ENCODE data around the gene USP48.

The USP48 gene

DNA sequence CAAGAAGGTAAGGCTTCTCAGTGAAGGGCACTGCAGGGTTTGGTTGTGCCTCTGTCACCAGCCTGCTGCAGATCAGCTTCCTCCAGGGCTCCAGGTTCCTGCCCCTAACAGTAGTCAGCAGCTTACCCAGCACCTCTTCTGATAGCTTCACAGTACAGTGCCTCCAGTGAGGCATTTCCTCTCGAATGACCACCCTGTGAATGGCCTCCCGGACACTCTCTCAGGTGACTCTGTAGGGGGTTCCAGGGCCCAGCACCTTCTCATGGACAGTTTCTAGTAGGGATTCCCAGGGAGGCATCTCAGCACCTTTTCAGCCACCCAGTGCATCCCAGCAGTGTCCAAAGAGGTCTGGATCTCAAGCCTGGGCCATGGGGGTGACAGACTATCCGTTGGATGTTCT, 28.4 kb downstream of the USP48 start:
- no peak for DNase-seq

DNA sequence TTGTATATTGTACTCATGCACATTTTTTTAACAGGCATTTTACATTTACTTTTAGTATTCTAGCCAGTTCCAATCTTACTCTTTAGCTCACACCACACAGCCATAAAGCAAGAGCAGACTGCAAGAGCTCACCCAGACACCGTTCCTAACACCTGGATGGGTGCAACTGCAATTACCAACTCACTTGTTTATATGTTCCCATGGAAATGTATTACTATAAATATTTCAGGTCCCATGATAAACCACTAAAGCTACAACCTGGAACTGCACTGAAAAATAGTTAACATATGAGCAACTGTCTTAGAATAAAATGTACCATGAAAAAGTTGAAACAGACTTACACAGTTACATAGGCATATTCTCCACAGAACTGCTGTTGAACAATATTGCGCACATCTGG, 30.8 kb downstream of the USP48 start:
- Histone ChIP-seq H4K20me1 (ENCODE audit: insufficient read depth, low read length) (peaks cover under 1% of the 10 kb centered on the region; the same call in 1 of the 2 replicates), H3K79me2 (ENCODE audit: low read length) (peaks cover 72% of the 10 kb centered on the region), H3K9me3 (replicated peaks; ENCODE audit: insufficient read depth, low read length) (no peaks in the 10 kb centered on the region), H3K27me3 (replicated peaks; ENCODE audit: insufficient read depth, low read length) (no peaks in the 10 kb centered on the region), H3F3A (ENCODE audit: insufficient read depth, low read length) (no peaks in the 10 kb centered on the region), H3K4me2 (ENCODE audit: low read depth, low read length) (no peak overlapping the region), H3K36me3 (replicated peaks; ENCODE audit: insufficient read depth, low read length) (peaks cover 8% of the 10 kb centered on the region; the same call in 1 of the 2 replicates), H3K4me1 (ENCODE audit: low read length) (no peaks in the 10 kb centered on the region), H3K9ac (ENCODE audit: low read length) (no peak overlapping the region), H3K4me3 (ENCODE audit: low read length) (no peak overlapping the region), H2AFZ (ENCODE audit: low read length) (no peak overlapping the region), H3K9me2 (replicated peaks; ENCODE audit: insufficient read depth, low read length) (no peaks in the 10 kb centered on the region), H3K27ac (ENCODE audit: low read length) (no peak overlapping the region)
- no peak for TF ChIP-seq EZH2phosphoT487 (IDR thresholded peaks at IDR 0.05; ENCODE audit: low read length)
- no peak for TF ChIP-seq CTCF (IDR thresholded peaks at IDR 0.05; ENCODE audit: low read length)
- TF ChIP-seq EZH2 (optimal IDR thresholded peaks at IDR 0.05; ENCODE audit: low read depth, low read length), result no peak
- no peak for DNase-seq

More for the DNA sequence above, 28.4 kb downstream of the USP48 start:
- Histone ChIP-seq H3K36me3 (replicated peaks; ENCODE audit: insufficient read depth, low read length) (peaks cover 3% of the 10 kb centered on the region; the same call in 1 of the 2 replicates), H3K4me3 (ENCODE audit: low read length) (no peak overlapping the region), H3K9me3 (replicated peaks; ENCODE audit: insufficient read depth, low read length) (no peaks in the 10 kb centered on the region), H3K9me2 (replicated peaks; ENCODE audit: insufficient read depth, low read length) (no peaks in the 10 kb centered on the region), H2AFZ (ENCODE audit: low read length) (no peak overlapping the region), H3K27ac (ENCODE audit: low read length) (no peak overlapping the region), H3K27me3 (replicated peaks; ENCODE audit: insufficient read depth, low read length) (no peaks in the 10 kb centered on the region), H3K4me1 (ENCODE audit: low read length) (no peaks in the 10 kb centered on the region), H3K9ac (ENCODE audit: low read length) (no peak overlapping the region), H3K4me2 (ENCODE audit: low read depth, low read length) (no peak overlapping the region), H3K79me2 (ENCODE audit: low read length) (peaks cover 88% of the 10 kb centered on the region), H3F3A (ENCODE audit: insufficient read depth, low read length) (no peaks in the 10 kb centered on the region), H4K20me1 (ENCODE audit: insufficient read depth, low read length) (peaks cover 22% of the 10 kb centered on the region)
- no peak for TF ChIP-seq EZH2 (optimal IDR thresholded peaks at IDR 0.05; ENCODE audit: low read depth, low read length)
- no peak for TF ChIP-seq CTCF (IDR thresholded peaks at IDR 0.05; ENCODE audit: low read length)
- TF ChIP-seq EZH2phosphoT487 (IDR thresholded peaks at IDR 0.05; ENCODE audit: low read length), result no peak

- Histone ChIP-seq H3K9ac (ENCODE audit: low read length) (no peak overlapping the region), H3K79me2 (ENCODE audit: low read length) (peaks cover 65% of the 10 kb centered on the region), H3K27ac (ENCODE audit: low read length) (no peak overlapping the region), H3K4me1 (ENCODE audit: low read length) (no peaks in the 10 kb centered on the region), H3K9me2 (replicated peaks; ENCODE audit: insufficient read depth, low read length) (no peaks in the 10 kb centered on the region), H4K20me1 (ENCODE audit: insufficient read depth, low read length) (no peaks in the 10 kb centered on the region; the same call in 1 of the 2 replicates), H3K9me3 (replicated peaks; ENCODE audit: insufficient read depth, low read length) (no peaks in the 10 kb centered on the region), H3F3A (ENCODE audit: insufficient read depth, low read length) (no peaks in the 10 kb centered on the region), H2AFZ (ENCODE audit: low read length) (no peak overlapping the region), H3K36me3 (replicated peaks; ENCODE audit: insufficient read depth, low read length) (peaks cover 8% of the 10 kb centered on the region; the same call in 1 of the 2 replicates), H3K27me3 (replicated peaks; ENCODE audit: insufficient read depth, low read length) (no peaks in the 10 kb centered on the region), H3K4me3 (ENCODE audit: low read length) (no peak overlapping the region), H3K4me2 (ENCODE audit: low read depth, low read length) (no peak overlapping the region)
- TF ChIP-seq CTCF (IDR thresholded peaks at IDR 0.05; ENCODE audit: low read length), result no peak
- TF ChIP-seq EZH2phosphoT487 (IDR thresholded peaks at IDR 0.05; ENCODE audit: low read length), result no peak
- TF ChIP-seq EZH2 (optimal IDR thresholded peaks at IDR 0.05; ENCODE audit: low read depth, low read length), result no peak
- DNase-seq, result no peak
Observed at GRCh38 chr1:21751281-21751680, 31.7 kb downstream of the USP48 start.
